DOHH2 (cell line): ENCODE measurements around the gene GP2.
"Not testable (repeated sequence)": the region's sequence is repeated elsewhere in the genome, so short reads cannot be mapped to it uniquely, and the experiment has no call there.

Experiments used
- H3F3A ChIP-seq: fragments of 200-600 bp; sonication (generic), shearing (Covaris generic); 2 replicates; pipeline ENCODE4 v1.6.0; 2016; ENCODE audit warnings: antibody characterized with exemption, mild to moderate bottlenecking; ENCODE audit not compliant: control insufficient read depth, insufficient read depth
- H3K27ac ChIP-seq: fragments of 200-600 bp; sonication (generic); 2 replicates; pipeline ENCODE4 v1.5.1; 2014; ENCODE audit warnings: low read depth, mild to moderate bottlenecking, low read length, moderate library complexity
- H3K27me3 ChIP-seq: fragments of 200-600 bp; sonication (generic); 2 replicates; pipeline ENCODE4 v1.6.1; 2014; ENCODE audit warnings: mild to moderate bottlenecking, low read length, mixed read lengths; ENCODE audit not compliant: control insufficient read depth
- H3K36me3 ChIP-seq: fragments of 200-600 bp; sonication (generic); 2 replicates; pipeline ENCODE4 v1.6.1; 2014; ENCODE audit warnings: mild to moderate bottlenecking, low read length, moderate library complexity, mixed read lengths; ENCODE audit not compliant: control insufficient read depth
- H3K4me1 ChIP-seq: fragments of 200-600 bp; sonication (generic); 2 replicates; pipeline ENCODE4 v1.6.1; 2014; ENCODE audit warnings: mild to moderate bottlenecking, low read length, mixed read lengths; ENCODE audit not compliant: control insufficient read depth
- H3K4me2 ChIP-seq: fragments of 200-600 bp; sonication (generic); 2 replicates; pipeline ENCODE4 v1.6.0; 2014; ENCODE audit warnings: mild to moderate bottlenecking, low read length, moderate library complexity
- H3K4me3 ChIP-seq: fragments of 200-600 bp; sonication (generic); 2 replicates; pipeline ENCODE4 v1.5.1; 2014; ENCODE audit warnings: mild to moderate bottlenecking, low read length, mixed read lengths
- H3K79me2 ChIP-seq: fragments of 200-600 bp; sonication (generic); 2 replicates; pipeline ENCODE4 v1.6.1; 2014; ENCODE audit warnings: mild to moderate bottlenecking, low read length, mixed read lengths; ENCODE audit not compliant: control insufficient read depth
- H3K9me2 ChIP-seq: fragments of 200-600 bp; sonication (generic); replicated peaks from 2 replicates; pipeline ENCODE4 v1.6.1; 2014; ENCODE audit warnings: mild to moderate bottlenecking, low read length, mixed read lengths; ENCODE audit not compliant: control insufficient read depth
- H3K9me3 ChIP-seq: fragments of 200-600 bp; sonication (generic); 2 replicates; pipeline ENCODE4 v1.6.1; 2014; ENCODE audit warnings: antibody characterized with exemption, low read length, mixed read lengths; ENCODE audit not compliant: control insufficient read depth, insufficient read depth
- H4K20me1 ChIP-seq: fragments of 200-600 bp; sonication (generic); 2 replicates; pipeline ENCODE4 v1.6.0; 2014; ENCODE audit warnings: low read depth, mild to moderate bottlenecking, antibody characterized with exemption, low read length, moderate library complexity; ENCODE audit not compliant: control insufficient read depth, insufficient read depth
- EZH2phosphoT487 ChIP-seq: fragments of 200-600 bp; sonication (generic); IDR thresholded peaks from 2 replicates; pipeline ENCODE4 v1.6.1; 2017; ENCODE audit warnings: borderline replicate concordance, mild to moderate bottlenecking, antibody characterized with exemption, low read length, moderate library complexity, mixed read lengths
- TF ChIP-seq, protein P1 (sequence below): fragments of 200-600 bp; sonication (generic); IDR thresholded peaks from one replicate; pipeline ENCODE4 v1.5.1; 2014; ENCODE audit warnings: antibody characterized with exemption, mild to moderate bottlenecking, low read depth, low read length; ENCODE audit not compliant: poor library complexity, severe bottlenecking

Gene GP2

DNA sequence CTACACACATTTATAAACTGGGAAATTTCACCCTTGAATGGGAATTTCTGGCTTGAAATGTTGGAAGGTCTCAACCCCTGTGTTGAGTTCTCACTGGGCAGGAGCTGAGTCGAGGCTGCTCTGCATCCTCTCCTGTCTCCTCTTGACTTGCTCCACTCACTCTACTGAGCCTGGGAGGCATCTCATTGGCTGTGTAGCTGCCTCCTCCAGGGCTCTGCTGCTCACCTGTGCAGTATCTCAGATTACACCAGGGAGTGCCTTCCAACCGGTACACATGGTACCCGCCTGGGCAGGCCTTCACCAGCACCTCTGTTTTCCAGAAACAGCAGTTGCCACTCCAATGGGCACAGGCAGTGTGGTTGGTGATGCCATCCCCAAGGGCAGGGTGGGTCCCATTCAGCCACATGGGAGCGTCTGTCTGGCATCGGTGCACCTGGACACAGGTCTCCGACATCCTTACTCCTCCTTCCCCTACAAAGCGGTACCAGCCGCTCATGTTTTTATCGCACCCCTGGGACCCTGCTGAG is 3.7 kb downstream of the GP2 start:
- Histone ChIP-seq H3K9me3 (no peaks in the 10 kb centered on the region), H3K27me3 (no peaks in the 10 kb centered on the region), H3K4me2 (no peak overlapping the region), H3K27ac (no peak overlapping the region), H3K4me1 (no peaks in the 10 kb centered on the region), H3K9me2 (no peaks in the 10 kb centered on the region), H3K4me3 (no peak overlapping the region), H3K36me3 (no peaks in the 10 kb centered on the region), H3K79me2 (no peaks in the 10 kb centered on the region), H4K20me1 (no peaks in the 10 kb centered on the region), H3F3A (no peaks in the 10 kb centered on the region)
- no peak for TF ChIP-seq EZH2phosphoT487
- TF ChIP-seq, protein P1, sequence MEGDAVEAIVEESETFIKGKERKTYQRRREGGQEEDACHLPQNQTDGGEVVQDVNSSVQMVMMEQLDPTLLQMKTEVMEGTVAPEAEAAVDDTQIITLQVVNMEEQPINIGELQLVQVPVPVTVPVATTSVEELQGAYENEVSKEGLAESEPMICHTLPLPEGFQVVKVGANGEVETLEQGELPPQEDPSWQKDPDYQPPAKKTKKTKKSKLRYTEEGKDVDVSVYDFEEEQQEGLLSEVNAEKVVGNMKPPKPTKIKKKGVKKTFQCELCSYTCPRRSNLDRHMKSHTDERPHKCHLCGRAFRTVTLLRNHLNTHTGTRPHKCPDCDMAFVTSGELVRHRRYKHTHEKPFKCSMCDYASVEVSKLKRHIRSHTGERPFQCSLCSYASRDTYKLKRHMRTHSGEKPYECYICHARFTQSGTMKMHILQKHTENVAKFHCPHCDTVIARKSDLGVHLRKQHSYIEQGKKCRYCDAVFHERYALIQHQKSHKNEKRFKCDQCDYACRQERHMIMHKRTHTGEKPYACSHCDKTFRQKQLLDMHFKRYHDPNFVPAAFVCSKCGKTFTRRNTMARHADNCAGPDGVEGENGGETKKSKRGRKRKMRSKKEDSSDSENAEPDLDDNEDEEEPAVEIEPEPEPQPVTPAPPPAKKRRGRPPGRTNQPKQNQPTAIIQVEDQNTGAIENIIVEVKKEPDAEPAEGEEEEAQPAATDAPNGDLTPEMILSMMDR: no peak

DNA sequence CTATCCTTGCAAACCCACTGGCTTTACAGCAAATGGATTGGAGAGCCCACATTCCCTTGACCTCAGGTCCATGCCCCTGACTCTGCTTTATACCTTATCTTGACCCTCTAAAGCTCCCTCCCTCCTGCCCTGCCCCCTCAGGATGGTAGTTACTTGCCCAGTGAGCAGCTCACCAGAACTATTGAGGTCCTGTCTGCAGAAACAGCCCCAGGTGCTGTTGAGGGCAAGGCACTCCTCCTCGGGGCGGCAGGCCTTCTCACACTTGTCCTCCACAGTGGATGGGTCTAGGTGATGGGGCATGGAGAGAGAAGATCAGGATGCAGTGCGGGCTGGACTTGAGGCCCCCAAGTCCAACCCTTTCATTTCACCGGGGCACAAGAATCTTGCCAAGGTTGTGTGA is 4.6 kb downstream of the GP2 start:
- Histone ChIP-seq H3K4me1 (no peaks in the 10 kb centered on the region), H3K79me2 (no peaks in the 10 kb centered on the region), H3K36me3 (no peaks in the 10 kb centered on the region), H3K4me2 (no peak overlapping the region), H3K27me3 (no peaks in the 10 kb centered on the region), H3K27ac (no peak overlapping the region), H3K4me3 (no peak overlapping the region), H4K20me1 (no peaks in the 10 kb centered on the region), H3K9me3 (no peaks in the 10 kb centered on the region), H3F3A (no peaks in the 10 kb centered on the region), H3K9me2 (no peaks in the 10 kb centered on the region)
- TF ChIP-seq, protein P1: no peak
- no peak for TF ChIP-seq EZH2phosphoT487

DNA sequence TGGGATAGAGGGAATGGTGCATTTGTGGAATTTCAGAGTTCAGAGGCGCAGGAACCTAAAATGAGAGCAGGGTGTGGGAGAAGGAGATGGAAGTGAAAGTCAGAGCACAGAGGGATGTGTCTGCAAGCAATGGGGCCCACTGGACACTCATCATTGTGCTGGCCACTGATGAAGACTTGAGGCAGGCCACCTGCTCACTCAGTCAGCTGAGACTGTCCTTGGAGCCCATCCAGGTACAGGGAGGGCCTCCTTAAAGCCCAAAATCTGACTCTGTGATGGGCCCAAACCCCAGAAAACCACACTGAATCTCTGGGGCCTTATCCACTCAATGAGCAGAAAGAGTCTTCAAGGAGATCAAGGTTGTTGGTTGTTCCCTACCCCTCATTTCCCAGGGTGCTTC is 5.6 kb downstream of the GP2 start:
- Histone ChIP-seq H3K9me2 (no peaks in the 10 kb centered on the region), H3K4me1 (no peaks in the 10 kb centered on the region), H3K27me3 (no peaks in the 10 kb centered on the region), H3K36me3 (no peaks in the 10 kb centered on the region), H3K4me2 (no peak overlapping the region), H3K4me3 (no peak overlapping the region), H4K20me1 (no peaks in the 10 kb centered on the region), H3F3A (no peaks in the 10 kb centered on the region), H3K79me2 (no peaks in the 10 kb centered on the region), H3K27ac (no peak overlapping the region), H3K9me3 (no peaks in the 10 kb centered on the region)
- TF ChIP-seq, protein P1: no peak
- no peak for TF ChIP-seq EZH2phosphoT487

DNA sequence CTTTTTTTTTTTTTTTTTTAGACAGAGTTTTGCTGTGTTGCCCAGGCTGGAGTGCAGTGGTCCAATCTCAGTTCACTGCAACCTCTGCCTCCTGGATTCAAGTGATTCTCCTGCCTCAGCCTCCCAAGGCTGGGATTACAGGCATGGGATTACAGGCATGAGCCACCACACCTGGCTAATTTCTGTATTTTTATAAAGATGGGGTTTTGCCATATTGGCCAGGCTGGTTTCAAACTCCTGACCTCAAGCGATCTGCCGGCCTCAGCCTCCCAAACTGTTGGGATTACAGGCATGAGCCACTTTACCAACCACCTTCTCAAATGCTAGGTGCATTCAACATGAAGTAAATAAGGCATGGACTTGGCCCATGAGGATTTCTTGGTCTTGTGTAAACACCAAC is 6.3 kb downstream of the GP2 start:
- not testable (repeated sequence) for H4K20me1 ChIP-seq, H3K4me1 ChIP-seq, H3K36me3 ChIP-seq, H3F3A ChIP-seq, H3K9me3 ChIP-seq, H3K9me2 ChIP-seq, H3K4me2 ChIP-seq, H3K79me2 ChIP-seq, H3K4me3 ChIP-seq, H3K27ac ChIP-seq, H3K27me3 ChIP-seq
